Liver (tissue), 3 donors: ENCODE data around the gene ENHO.

Source experiments
- ATF3 ChIP-seq: IDR thresholded peaks from 2 replicates; pipeline ENCODE4 v1.6.1; 2016; ENCODE audit warnings: antibody characterized with exemption
- CTCF ChIP-seq: fragments of 150-350 bp; IDR thresholded peaks from 2 replicates; pipeline ENCODE4 v1.5.1; 2017; ENCODE audit warnings: improper control_type of control experiment, low read depth, low read length; ENCODE audit not compliant: missing input control
- EGR1 ChIP-seq, 2 donors: IDR thresholded peaks; 2 replicates each; pipeline ENCODE4 v1.6.1; 2016 to 2018; ENCODE audit warnings: antibody characterized with exemption in 2 of 2, low read depth in 2 of 2
- FOXA2 ChIP-seq: IDR thresholded peaks from 2 replicates; pipeline ENCODE4 v1.6.1; 2016; ENCODE audit warnings: antibody characterized with exemption
- HNF4A ChIP-seq, 2 donors: conservative IDR thresholded peaks; 2 replicates each; pipeline ENCODE4 v1.6.1; 2016; ENCODE audit warnings: antibody characterized with exemption in 2 of 2, mild to moderate bottlenecking in 2 of 2
- JUND ChIP-seq, 2 donors: IDR thresholded peaks; 2 replicates each; pipeline ENCODE4 v1.6.1; 2016; ENCODE audit warnings: antibody characterized with exemption in 2 of 2
- REST ChIP-seq: IDR thresholded peaks from 2 replicates; pipeline ENCODE4 v1.6.1; 2016; ENCODE audit warnings: antibody characterized with exemption, mild to moderate bottlenecking
- RXRA ChIP-seq, 2 donors: IDR thresholded peaks; 2 replicates each; pipeline ENCODE4 v1.6.1; 2017 to 2018; ENCODE audit warnings: antibody characterized with exemption in 2 of 2, mild to moderate bottlenecking in 1 of 2
- YY1 ChIP-seq: IDR thresholded peaks from 2 replicates; pipeline ENCODE4 v1.6.1; 2016; ENCODE audit warnings: antibody characterized with exemption, mild to moderate bottlenecking
- donor health status: healthy.
- donor health status: healthy.

- TF ChIP-seq CTCF: no peak
- TF ChIP-seq RXRA (IDR thresholded peaks at IDR 0.05): no peak
- TF ChIP-seq JUND (IDR thresholded peaks at IDR 0.05): no peak
- no peak for TF ChIP-seq FOXA2
- TF ChIP-seq ATF3: no peak
- no peak for TF ChIP-seq REST
- TF ChIP-seq EGR1 (IDR thresholded peaks at IDR 0.05; ENCODE audit: low read depth in 2 of 2): no peak
- no peak for TF ChIP-seq YY1
- no peak for TF ChIP-seq HNF4A (conservative IDR thresholded peaks at IDR 0.05)
Measured at GRCh38 chr9:34536685-34537084, 13.9 kb upstream of the ENHO start.
